Ishikawa (cell line): Measurements from ENCODE around the gene NPTX2.

ENCODE experiments used
- CREB1 ChIP-seq: IDR thresholded peaks from 2 replicates; pipeline ENCODE4 v1.6.1; 2012; ENCODE audit warnings: low read depth
- EP300 ChIP-seq: IDR thresholded peaks from 2 replicates; pipeline ENCODE4 v1.6.1; 2012; ENCODE audit warnings: borderline replicate concordance
- TAF1 ChIP-seq: IDR thresholded peaks from 2 replicates; pipeline ENCODE4 v1.6.1; 2012; ENCODE audit warnings: low read depth, mild to moderate bottlenecking
- ZBTB7A ChIP-seq: IDR thresholded peaks from 2 replicates; pipeline ENCODE4 v1.6.1; 2012; ENCODE audit warnings: low read depth
- TF ChIP-seq, protein P1 (sequence below): IDR thresholded peaks from 2 replicates; pipeline ENCODE4 v1.6.1; 2012
- TF ChIP-seq, protein P2 (sequence below): IDR thresholded peaks from 2 replicates; pipeline ENCODE4 v1.6.1; 2012

GRCh38 chr7:98638853-98639252, 21.8 kb downstream of the NPTX2 start:
- TF ChIP-seq TAF1 (no peak), ZBTB7A (no peak), EP300 (no peak), CREB1 (no peak)
- TF ChIP-seq, protein P1, sequence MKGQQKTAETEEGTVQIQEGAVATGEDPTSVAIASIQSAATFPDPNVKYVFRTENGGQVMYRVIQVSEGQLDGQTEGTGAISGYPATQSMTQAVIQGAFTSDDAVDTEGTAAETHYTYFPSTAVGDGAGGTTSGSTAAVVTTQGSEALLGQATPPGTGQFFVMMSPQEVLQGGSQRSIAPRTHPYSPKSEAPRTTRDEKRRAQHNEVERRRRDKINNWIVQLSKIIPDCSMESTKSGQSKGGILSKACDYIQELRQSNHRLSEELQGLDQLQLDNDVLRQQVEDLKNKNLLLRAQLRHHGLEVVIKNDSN = no peak
- TF ChIP-seq, protein P2, sequence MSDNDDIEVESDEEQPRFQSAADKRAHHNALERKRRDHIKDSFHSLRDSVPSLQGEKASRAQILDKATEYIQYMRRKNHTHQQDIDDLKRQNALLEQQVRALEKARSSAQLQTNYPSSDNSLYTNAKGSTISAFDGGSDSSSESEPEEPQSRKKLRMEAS = no peak
